HEK293 (cell line): ENCODE results near the gene TP73.

Experiments
- CTCF ChIP-seq: fragments of 450-650 bp; formaldehyde crosslinking; IDR thresholded peaks from 2 replicates; pipeline ENCODE4 v1.5.1; 2016; ENCODE audit warnings: missing biosample characterization, missing genetic modification characterization
- ZNF133 ChIP-seq: fragments of 450-650 bp; formaldehyde crosslinking; IDR thresholded peaks from 2 replicates; pipeline ENCODE4 v1.5.1; 2016; ENCODE audit warnings: missing biosample characterization, missing genetic modification characterization
- ZNF518A ChIP-seq: fragments of 450-650 bp; formaldehyde crosslinking; conservative IDR thresholded peaks from 2 replicates; pipeline ENCODE4 v1.5.1; 2016; ENCODE audit warnings: low read depth, missing biosample characterization, missing genetic modification characterization
- ZNF530 ChIP-seq: fragments of 450-650 bp; formaldehyde crosslinking; IDR thresholded peaks from 2 replicates; pipeline ENCODE4 v1.5.1; 2016; ENCODE audit warnings: low read depth, missing biosample characterization, missing genetic modification characterization

- TF ChIP-seq ZNF530 (tag by site-specific recombination): no peak
- no peak for TF ChIP-seq CTCF
- TF ChIP-seq ZNF518A (tag by site-specific recombination): no peak
- no peak for TF ChIP-seq ZNF133 (tag by site-specific recombination)
Observed at GRCh38 chr1:3633344-3634058, 18.8 kb upstream of the TP73 start.
